K562 (cell line): ENCODE results near the gene CDCA4. TPM values are rescaled to one million over a fixed set of nuclear protein-coding genes. Genes with fewer than 3 reads are reported as not detected.

Experiments used
- ATAC-seq: fragments of 200-7000 bp; cut with Tn5 transposase; 3 replicates; pipeline ENCODE4 v1.9.1; 2020; ENCODE audit warnings: moderate library complexity
- BruUV-seq: library from RNA; stranded (reverse); fragments of 400-500 nt; replicated peaks from 2 replicates; lab custom pipeline; 2021; lab: Mats Ljungman, UMichigan
- CTCF ChIA-PET: fragments of 300-600 bp; formaldehyde crosslinking; extraction: SDS; loops from one replicate; lab custom pipeline; 2021; ENCODE audit warnings: low intra/inter-chr PET ratio; lab: Yijun Ruan, JAX
- POLR2A ChIA-PET: fragments of 300-600, 350-650 bp; sonication (Branson Sonifier 250); formaldehyde crosslinking; extraction: SDS; loops from one replicate; lab custom pipeline; 2021; ENCODE audit warnings: antibody characterized with exemption, inconsistent platforms; lab: Yijun Ruan, JAX
- DNase-seq, 4 experiments: peaks; one replicate each; pipeline versions ENCODE4 v3.0.0 to v3.0.0-alpha.2; 2011 to 2018; ENCODE audit warnings: low spot score in 3 of 4, mixed read lengths in 3 of 4; ENCODE audit errors: extremely low read depth in 1 of 4
- FAIRE-seq: peaks from 2 replicates; lab custom pipeline; 2011; peaks lifted over from hg19 to GRCh38; lab: Jason Lieb, UNC
- H2AFZ ChIP-seq: 2 replicates; pipeline ENCODE4 v1.6.0; 2011; ENCODE audit warnings: low read depth, low read length, control low read depth, inconsistent platforms
- H3K27ac ChIP-seq: fragments of 200-600 bp; 3 replicates; pipeline ENCODE4 v1.8.0; 2011; ENCODE audit warnings: low read depth, mild to moderate bottlenecking, control low read depth, inconsistent platforms, low read length, moderate library complexity, mixed read lengths; ENCODE audit errors: extremely low read depth
- H3K27me3 ChIP-seq, 2 experiments: fragments of 300-600 bp in 1 of 2; 2 replicates in 1 of 2; 3 replicates in 1 of 2; pipeline versions ENCODE4 v1.6.0 to v1.8.0; 2011; ENCODE audit warnings: inconsistent platforms in 2 of 2, low read length in 2 of 2, mild to moderate bottlenecking in 1 of 2, mixed read lengths in 1 of 2, moderate library complexity in 1 of 2; ENCODE audit not compliant: control insufficient read depth in 2 of 2, insufficient read depth in 2 of 2
- H3K36me3 ChIP-seq: fragments of 300-600 bp; 3 replicates; pipeline ENCODE4 v1.8.0; 2011; ENCODE audit warnings: mild to moderate bottlenecking, low read length, inconsistent platforms; ENCODE audit not compliant: control insufficient read depth, insufficient read depth
- H3K4me1 ChIP-seq, 2 experiments: fragments of 200-600 bp in 1 of 2; replicated peaks in 1 of 2; 2 replicates in 1 of 2; 3 replicates in 1 of 2; pipeline versions ENCODE4 v1.5.1 to v1.8.0; 2011; ENCODE audit warnings: inconsistent platforms in 2 of 2, low read length in 2 of 2, mild to moderate bottlenecking in 1 of 2, mixed read lengths in 1 of 2, moderate library complexity in 1 of 2; ENCODE audit not compliant: control insufficient read depth in 2 of 2, insufficient read depth in 2 of 2
- H3K4me2 ChIP-seq: 2 replicates; pipeline ENCODE4 v1.6.1; 2011; ENCODE audit warnings: low read length, control low read depth, inconsistent platforms, mixed read lengths; ENCODE audit not compliant: insufficient read depth
- H3K4me3 ChIP-seq: fragments of 200-600 bp; sonication (generic), shearing (Covaris generic); 2 replicates; pipeline ENCODE4 v1.5.1; 2016; ENCODE audit warnings: control low read depth, inconsistent platforms
- H3K79me2 ChIP-seq: fragments of 200-600 bp; 3 replicates; pipeline ENCODE4 v1.8.0; 2011; ENCODE audit warnings: low read length, inconsistent platforms; ENCODE audit not compliant: control insufficient read depth, insufficient read depth
- H3K9ac ChIP-seq, 2 experiments: 2 replicates each; pipeline versions ENCODE4 v1.6.0 to v1.6.1; 2011; ENCODE audit warnings: low read depth in 2 of 2, low read length in 2 of 2, control low read depth in 1 of 2, inconsistent platforms in 1 of 2, mild to moderate bottlenecking in 1 of 2, mixed read lengths in 1 of 2; ENCODE audit not compliant: insufficient read depth in 1 of 2
- H3K9me1 ChIP-seq: one replicate; pipeline ENCODE4 v1.6.0; 2011; ENCODE audit warnings: inconsistent platforms, mild to moderate bottlenecking, low read length, moderate library complexity; ENCODE audit not compliant: control insufficient read depth, insufficient read depth
- H3K9me3 ChIP-seq: replicated peaks from 2 replicates; pipeline ENCODE4 v1.5.1; 2011; ENCODE audit warnings: low read depth, low read length, inconsistent platforms; ENCODE audit not compliant: control insufficient read depth, insufficient read depth
- H4K20me1 ChIP-seq: replicated peaks from 2 replicates; pipeline ENCODE4 v1.6.1; 2011; ENCODE audit warnings: low read length, inconsistent platforms, mixed read lengths; ENCODE audit not compliant: control insufficient read depth, insufficient read depth
- CHCHD3 ChIP-seq: fragments of 250-450 bp; sonication (Bioruptor Pico); IDR thresholded peaks from 2 replicates; pipeline ENCODE4 v2.1.2; 2022; ENCODE audit warnings: mild to moderate bottlenecking
- CTBP1 ChIP-seq: fragments of 450-650 bp; IDR thresholded peaks from 2 replicates; pipeline ENCODE4 v1.6.1; 2016; ENCODE audit warnings: borderline replicate concordance
- IFI16 ChIP-seq: fragments of 250-450 bp; sonication (Bioruptor Pico); IDR thresholded peaks from 2 replicates; pipeline ENCODE4 v2.1.2; 2022; ENCODE audit warnings: mild to moderate bottlenecking, inconsistent platforms
- ILK ChIP-seq: fragments of 450-650 bp; IDR thresholded peaks from 2 replicates; pipeline ENCODE4 v1.6.1; 2016; ENCODE audit warnings: missing genetic modification characterization, low read depth, mild to moderate bottlenecking, missing compliant biosample characterization, moderate library complexity, borderline replicate concordance
- L3MBTL2 ChIP-seq: fragments of 450-650 bp; IDR thresholded peaks from 2 replicates; pipeline ENCODE4 v1.6.1; 2016; ENCODE audit warnings: mild to moderate bottlenecking, moderate library complexity
- MAZ ChIP-seq, 2 experiments: fragments of 450-650 bp in 1 of 2; sonication (generic) in 1 of 2; formaldehyde crosslinking; IDR thresholded peaks in 1 of 2; conservative IDR thresholded peaks in 1 of 2; 2 replicates each; pipeline versions ENCODE4 v1.4.0 to v1.5.0; 2020; ENCODE audit warnings: mild to moderate bottlenecking in 1 of 2, missing genetic modification reagents in 1 of 2
- NELFE ChIP-seq: IDR thresholded peaks from 2 replicates; pipeline ENCODE4 v1.6.1; 2011; ENCODE audit warnings: mild to moderate bottlenecking; ENCODE audit not compliant: insufficient read depth, insufficient read length
- NRF1 ChIP-seq, 2 experiments: fragments of 450-650 bp; IDR thresholded peaks in 1 of 2; conservative IDR thresholded peaks in 1 of 2; 2 replicates each; pipeline ENCODE4 v1.6.1; 2014; ENCODE audit warnings: mild to moderate bottlenecking in 2 of 2
- XRCC5 ChIP-seq: fragments of 200-400 bp; formaldehyde crosslinking; IDR thresholded peaks from 2 replicates; pipeline ENCODE4 v1.6.1; 2017; ENCODE audit warnings: low read depth, mild to moderate bottlenecking, low read length
- WGBS: fragments of 100-300 bp; shearing (Covaris generic); methylation state at CpG from one replicate; pipeline ENCODE4 v1.1.6; 2016; ENCODE audit warnings: low coverage, mixed read lengths; ENCODE audit not compliant: insufficient coverage; ENCODE audit errors: missing lambda C conversion rate; 5-methylcytosine and 5-hydroxymethylcytosine counted together
- in situ Hi-C: fragments of 300-500 bp; cut with MboI; formaldehyde crosslinking; loops from 4 replicates; pipeline ENCODE4 v1.15.0; 2018; ENCODE audit warnings: inconsistent platforms, mixed read lengths
- intact Hi-C: fragments of 100-400 bp; cut with micrococcal nuclease; formaldehyde crosslinking; loops from 2 replicates; pipeline ENCODE4 v1.14.2; 2022
- polyA plus RNA-seq, 8 experiments: library from polyadenylated mRNA; depleted of rRNA in 4 of 8; stranded (reverse) in 5 of 8; unstranded in 3 of 8; fragments of >200 nt; fragmentation: Nextera tagmentation in 2 of 8; fragmentation: Illumina TruSeq in 1 of 8; extraction: Ambion mirVana in 2 of 8; extraction: Trizol in 1 of 8; gene quantifications; 2 replicates each; pipeline versions ENCODE4 v1.2.1 to v1.2.3, GENCODE V29; 2011 to 2014; ENCODE audit warnings: inconsistent platforms in 1 of 8, missing spikeins in 1 of 8
- total RNA-seq, 7 experiments: library from RNA; depleted of rRNA in 6 of 7; stranded (reverse); fragments of >200 nt in 6 of 7; fragmentation: Illumina TruSeq in 2 of 7; extraction: Trizol in 2 of 7; gene quantifications; 2 replicates each; pipeline versions ENCODE4 v1.2.1 to v1.2.3, GENCODE V29; 2011 to 2021; ENCODE audit warnings: low replicate concordance in 1 of 7
- TF ChIP-seq, protein P1 (sequence below): fragments of 200-800 bp; sonication (Bioruptor generic); IDR thresholded peaks from 2 replicates; pipeline ENCODE4 v1.6.1; 2017; ENCODE audit warnings: missing genetic modification characterization, missing compliant biosample characterization

Gene CDCA4
- total and polyA plus RNA-seq, 9 of the 15 experiments (the other 6 are each of a cell fraction or from before 2014, with no cell fraction given) = 6.6 to 44.2 (median 23.0) TPM

DNA sequence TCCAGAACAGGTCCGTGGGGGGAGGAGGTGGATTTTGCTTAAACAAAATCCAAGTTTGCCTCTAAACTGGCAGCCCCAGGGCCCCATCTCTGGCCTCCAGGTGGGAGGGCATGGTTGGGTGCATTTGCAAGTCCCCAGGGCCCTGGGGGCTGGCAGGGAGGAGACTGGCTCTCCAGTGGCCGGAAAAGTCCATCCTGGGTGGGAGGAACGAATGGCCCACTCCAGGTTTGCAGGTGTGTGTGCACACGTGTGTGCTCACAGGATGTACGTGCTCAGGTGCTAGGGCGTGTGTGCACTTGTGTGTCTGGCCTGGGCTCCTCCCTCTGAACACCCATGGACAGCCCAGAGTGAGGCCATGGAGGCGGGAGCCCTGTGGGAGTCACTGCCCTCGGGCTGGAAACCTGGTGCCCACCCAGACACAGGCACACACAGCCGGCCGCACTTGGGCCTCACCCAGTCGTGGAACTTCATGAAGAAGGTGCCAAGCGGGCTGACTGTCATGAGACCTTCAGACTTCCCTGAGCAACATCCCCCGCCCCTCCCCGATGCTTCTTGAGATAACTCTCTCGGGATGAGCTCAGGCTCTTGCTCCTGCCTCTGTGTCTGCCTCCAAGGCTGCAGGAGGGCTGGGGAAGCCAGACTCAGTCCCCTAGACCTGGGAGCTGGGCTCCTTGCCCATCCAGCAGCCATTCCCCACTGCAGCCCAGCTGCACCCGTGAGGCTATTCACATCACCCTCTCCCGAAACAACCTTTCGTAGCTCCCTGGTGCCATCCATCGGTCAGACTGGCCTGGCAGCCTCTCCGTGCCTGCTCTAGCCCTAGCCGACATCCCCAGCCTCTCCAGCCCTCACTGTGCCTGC lies 52.1 kb downstream of the CDCA4 start:
- POLR2A ChIA-PET = interaction anchor here (0.8 kb wide), 1 partner anchor 15 kb away, joined by 4 read pairs; no protein-coding TSS in a partner anchor
- WGBS = 9% methylated on average over 17 of the region's 21 CpGs
- H3K27me3 ChIP-seq = peaks cover 5 to 32% of the 10 kb centered on the region in 2 experiments; a peak in 2 of 5 replicates
- intact Hi-C loops = no loop called here
- H3K9ac ChIP-seq = 0 out of 4 replicates have a peak overlapping the region, but pooled peaks of 1 of the 2 experiments have one; percentile 17
- peaks cover 6% of the 10 kb centered on the region; the same call in 1 of the 2 replicates for H4K20me1 ChIP-seq
- ATAC-seq (peak; percentile 37), DNase-seq (no peak), FAIRE-seq (no peak)
- H2AFZ ChIP-seq = no peak overlapping the region
- CTCF ChIA-PET = no interaction called here
- BruUV-seq = no TSS peak
- no peak overlapping the region for H3K27ac ChIP-seq
- no peaks in the 10 kb centered on the region for H3K9me3 ChIP-seq
- H3K4me3 ChIP-seq = no peak overlapping the region
- H3K4me2 ChIP-seq = no peak overlapping the region; the same call in 1 of the 2 replicates
- in situ Hi-C loops = no loop called here
- no peaks in the 10 kb centered on the region for H3K79me2 ChIP-seq
- peaks cover 0 to 59% of the 10 kb centered on the region in 2 experiments; a peak in 3 of 5 replicates for H3K4me1 ChIP-seq
- no peaks in the 10 kb centered on the region for H3K9me1 ChIP-seq
- TF ChIP-seq, protein P1, sequence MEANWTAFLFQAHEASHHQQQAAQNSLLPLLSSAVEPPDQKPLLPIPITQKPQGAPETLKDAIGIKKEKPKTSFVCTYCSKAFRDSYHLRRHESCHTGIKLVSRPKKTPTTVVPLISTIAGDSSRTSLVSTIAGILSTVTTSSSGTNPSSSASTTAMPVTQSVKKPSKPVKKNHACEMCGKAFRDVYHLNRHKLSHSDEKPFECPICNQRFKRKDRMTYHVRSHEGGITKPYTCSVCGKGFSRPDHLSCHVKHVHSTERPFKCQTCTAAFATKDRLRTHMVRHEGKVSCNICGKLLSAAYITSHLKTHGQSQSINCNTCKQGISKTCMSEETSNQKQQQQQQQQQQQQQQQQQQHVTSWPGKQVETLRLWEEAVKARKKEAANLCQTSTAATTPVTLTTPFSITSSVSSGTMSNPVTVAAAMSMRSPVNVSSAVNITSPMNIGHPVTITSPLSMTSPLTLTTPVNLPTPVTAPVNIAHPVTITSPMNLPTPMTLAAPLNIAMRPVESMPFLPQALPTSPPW (CRISPR knock-in tag) = peak; percentile 85
- peak in 1 of 2 experiments; percentile 16; a peak in 2 of 4 replicates for TF ChIP-seq NRF1 (conservative IDR thresholded peaks at IDR 0.05 in 1 of 2, IDR thresholded peaks at IDR 0.05 in 1 of 2)
- no peak for TF ChIP-seq XRCC5
- no peak for TF ChIP-seq CHCHD3
- no peak for TF ChIP-seq ILK
- TF ChIP-seq NELFE = no peak
- TF ChIP-seq IFI16 (CRISPR knock-in tag) = no peak
- TF ChIP-seq CTBP1 = peak; percentile 50; the same call in 1 of the 2 replicates
- peak; percentile 33 to 60; a peak in 1 of 4 replicates for TF ChIP-seq MAZ (CRISPR knock-in tag; conservative IDR thresholded peaks at IDR 0.05 in 1 of 2, IDR thresholded peaks at IDR 0.05 in 1 of 2)
- 0 out of 2 replicates have a peak, but pooled peaks have one; percentile 27 for TF ChIP-seq L3MBTL2
- no peaks in the 10 kb centered on the region for H3K36me3 ChIP-seq
